Hair follicular keratinocyte (primary cell): ENCODE data around the gene B3GNT2. TPM values are rescaled to one million over a fixed set of nuclear protein-coding genes. Genes with fewer than 3 reads are reported as not detected.

Experiments
- total RNA-seq: library from RNA; depleted of rRNA; stranded (reverse); fragments of >200 nt; gene quantifications from 2 replicates; pipeline ENCODE4 v1.2.3, GENCODE V29; 2015

Gene B3GNT2, protein sequence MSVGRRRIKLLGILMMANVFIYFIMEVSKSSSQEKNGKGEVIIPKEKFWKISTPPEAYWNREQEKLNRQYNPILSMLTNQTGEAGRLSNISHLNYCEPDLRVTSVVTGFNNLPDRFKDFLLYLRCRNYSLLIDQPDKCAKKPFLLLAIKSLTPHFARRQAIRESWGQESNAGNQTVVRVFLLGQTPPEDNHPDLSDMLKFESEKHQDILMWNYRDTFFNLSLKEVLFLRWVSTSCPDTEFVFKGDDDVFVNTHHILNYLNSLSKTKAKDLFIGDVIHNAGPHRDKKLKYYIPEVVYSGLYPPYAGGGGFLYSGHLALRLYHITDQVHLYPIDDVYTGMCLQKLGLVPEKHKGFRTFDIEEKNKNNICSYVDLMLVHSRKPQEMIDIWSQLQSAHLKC
- 33.0 and 41.3 TPM in 2 replicates for total RNA-seq

GRCh38 chr2:62195421-62196277, at the start of gene B3GNT2:
B3GNT2 (plus strand) TSS chr2:62196115; CDS start chr2:62222221, 26,106 bp downstream.

